PC-3 (cell line): ENCODE data around the gene HPF1. TPM values are rescaled to one million over a fixed set of nuclear protein-coding genes. Genes with fewer than 3 reads are reported as not detected.
A peak's percentile ranks its signal among the peaks of the same experiment; 100 is the strongest.
"Not testable (repeated sequence)": the region's sequence is repeated elsewhere in the genome, so short reads cannot be mapped to it uniquely, and the experiment has no call there.

ENCODE experiments used
- ATAC-seq: fragments of 200-7000 bp; cut with Tn5 transposase; 2 replicates; pipeline ENCODE4 v1.9.1; 2020; ENCODE audit warnings: mild to moderate bottlenecking, moderate library complexity
- BruUV-seq: library from RNA; stranded (reverse); fragments of 400-500 nt; replicated peaks from 2 replicates; lab custom pipeline; 2021; lab: Mats Ljungman, UMichigan
- CTCF ChIA-PET: fragments of 300-600 bp; sonication (Branson Sonifier 250); formaldehyde crosslinking; loops from one replicate; lab custom pipeline; 2022; ENCODE audit warnings: antibody characterized with exemption; lab: Charles Lee
- POLR2A ChIA-PET: fragments of 300-600 bp; sonication (Branson Sonifier 250); formaldehyde crosslinking; loops from one replicate; lab custom pipeline; 2022; ENCODE audit warnings: antibody characterized with exemption; ENCODE audit not compliant: unreplicated experiment; lab: Charles Lee
- DNase-seq: peaks from one replicate; pipeline ENCODE4 v3.0.0-alpha.2; 2015
- H2AFZ ChIP-seq: fragments of 300-600 bp; sonication (generic); 2 replicates; pipeline ENCODE4 v1.6.0; 2016; ENCODE audit warnings: antibody characterized with exemption, low read length
- H3F3A ChIP-seq: fragments of 300-600 bp; sonication (generic); one replicate; pipeline ENCODE4 v1.6.0; 2017; ENCODE audit warnings: antibody characterized with exemption, low read length, control low read depth, mild to moderate bottlenecking; ENCODE audit not compliant: unreplicated experiment
- H3K27ac ChIP-seq: fragments of 300-600 bp; sonication (generic); 2 replicates; pipeline ENCODE4 v1.5.1; 2016; ENCODE audit warnings: mild to moderate bottlenecking, low read length
- H3K27me3 ChIP-seq: fragments of 300-600 bp; sonication (generic); 2 replicates; pipeline ENCODE4 v1.6.1; 2016; ENCODE audit warnings: low read length, mixed read lengths
- H3K36me3 ChIP-seq: fragments of 300-600 bp; sonication (generic); 2 replicates; pipeline ENCODE4 v1.6.1; 2016; ENCODE audit warnings: low read depth, mixed run types, low read length, mixed read lengths
- H3K4me1 ChIP-seq: fragments of 300-600 bp; sonication (generic); 2 replicates; pipeline ENCODE4 v1.5.1; 2016; ENCODE audit warnings: low read length; ENCODE audit not compliant: insufficient read depth
- H3K4me2 ChIP-seq: fragments of 300-600 bp; sonication (generic); 2 replicates; pipeline ENCODE4 v1.6.0; 2016; ENCODE audit warnings: low read length
- H3K4me3 ChIP-seq: fragments of 300-600 bp; sonication (generic); 2 replicates; pipeline ENCODE4 v1.5.1; 2016; ENCODE audit warnings: mild to moderate bottlenecking, low read length, mixed read lengths
- H3K79me2 ChIP-seq: fragments of 300-600 bp; sonication (generic); 2 replicates; pipeline ENCODE4 v1.6.1; 2017; ENCODE audit warnings: low read length, mixed read lengths
- H3K9ac ChIP-seq: fragments of 300-600 bp; sonication (generic); 2 replicates; pipeline ENCODE4 v1.6.0; 2016; ENCODE audit warnings: mild to moderate bottlenecking, low read length
- H3K9me2 ChIP-seq: fragments of 300-600 bp; sonication (generic); replicated peaks from 2 replicates; pipeline ENCODE4 v1.6.1; 2016; ENCODE audit warnings: mixed run types, low read length, mixed read lengths
- H3K9me3 ChIP-seq: fragments of 300-600 bp; sonication (generic); 2 replicates; pipeline ENCODE4 v1.6.1; 2016; ENCODE audit warnings: low read length, mixed read lengths
- H4K20me1 ChIP-seq: fragments of 300-600 bp; sonication (generic); 2 replicates; pipeline ENCODE4 v1.6.1; 2016; ENCODE audit warnings: low read length, mixed read lengths
- EZH2 ChIP-seq: fragments of 300-600 bp; sonication (generic); IDR thresholded peaks from one replicate; pipeline ENCODE4 v1.6.1; 2017; ENCODE audit warnings: antibody characterized with exemption, mild to moderate bottlenecking, low read length; ENCODE audit not compliant: unreplicated experiment
- EZH2phosphoT487 ChIP-seq: fragments of 300-600 bp; sonication (generic); IDR thresholded peaks from 2 replicates; pipeline ENCODE4 v1.6.1; 2018; ENCODE audit warnings: mild to moderate bottlenecking, antibody characterized with exemption, low read length, borderline replicate concordance
- intact Hi-C: fragments of 100-400 bp; cut with micrococcal nuclease; formaldehyde crosslinking; loops from 2 replicates; pipeline ENCODE4 v1.9.0; 2023
- total RNA-seq: library from RNA; depleted of rRNA; stranded (reverse); fragments of >200 nt; gene quantifications from 2 replicates; pipeline ENCODE4 v1.2.3, GENCODE V29; 2014
- TF ChIP-seq, protein P1 (sequence below): fragments of 300-600 bp; sonication (generic); conservative IDR thresholded peaks from 2 replicates; pipeline ENCODE4 v1.5.1; 2017; ENCODE audit warnings: antibody characterized with exemption, low read depth, mild to moderate bottlenecking, low read length

Gene HPF1
- total RNA-seq, 1 experiment from 2014 or later, result 10.6 TPM

DNA sequence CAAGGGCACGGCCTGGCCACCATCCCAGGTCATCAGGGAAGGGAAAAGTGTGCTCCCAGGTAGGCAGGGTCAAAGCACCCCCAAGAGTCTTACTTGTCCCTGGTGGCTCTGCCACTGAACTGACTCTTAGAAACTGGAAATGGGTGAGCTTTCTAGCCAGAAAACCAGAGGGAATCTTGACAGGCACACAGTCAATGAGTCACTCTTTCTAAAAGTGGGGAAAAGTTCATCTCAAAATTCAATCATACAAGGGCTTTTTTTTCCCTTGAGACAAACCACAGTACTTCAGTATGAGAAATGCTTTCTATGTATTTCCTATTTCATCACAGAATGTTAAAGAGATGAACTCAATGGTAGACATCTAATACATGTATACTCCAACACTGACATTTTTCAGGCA lies 12.5 kb downstream of the HPF1 start:
- H3K9ac ChIP-seq, result no peak overlapping the region
- peaks cover 16% of the 10 kb centered on the region for H3K4me1 ChIP-seq
- 0 out of 2 replicates have a peak overlapping the region, but pooled peaks have one; percentile 39 for H3K4me2 ChIP-seq
- H3K9me2 ChIP-seq, result no peaks in the 10 kb centered on the region
- H3F3A ChIP-seq, result no peaks in the 10 kb centered on the region
- H3K27me3 ChIP-seq, result no peaks in the 10 kb centered on the region
- intact Hi-C loops, result no loop called here
- ATAC-seq, result peak; percentile 49
- H3K36me3 ChIP-seq, result no peaks in the 10 kb centered on the region
- H4K20me1 ChIP-seq, result no peaks in the 10 kb centered on the region
- H3K79me2 ChIP-seq, result no peaks in the 10 kb centered on the region
- ChIA-PET CTCF (no interaction called here), POLR2A (no interaction called here)
- TF ChIP-seq, protein P1, sequence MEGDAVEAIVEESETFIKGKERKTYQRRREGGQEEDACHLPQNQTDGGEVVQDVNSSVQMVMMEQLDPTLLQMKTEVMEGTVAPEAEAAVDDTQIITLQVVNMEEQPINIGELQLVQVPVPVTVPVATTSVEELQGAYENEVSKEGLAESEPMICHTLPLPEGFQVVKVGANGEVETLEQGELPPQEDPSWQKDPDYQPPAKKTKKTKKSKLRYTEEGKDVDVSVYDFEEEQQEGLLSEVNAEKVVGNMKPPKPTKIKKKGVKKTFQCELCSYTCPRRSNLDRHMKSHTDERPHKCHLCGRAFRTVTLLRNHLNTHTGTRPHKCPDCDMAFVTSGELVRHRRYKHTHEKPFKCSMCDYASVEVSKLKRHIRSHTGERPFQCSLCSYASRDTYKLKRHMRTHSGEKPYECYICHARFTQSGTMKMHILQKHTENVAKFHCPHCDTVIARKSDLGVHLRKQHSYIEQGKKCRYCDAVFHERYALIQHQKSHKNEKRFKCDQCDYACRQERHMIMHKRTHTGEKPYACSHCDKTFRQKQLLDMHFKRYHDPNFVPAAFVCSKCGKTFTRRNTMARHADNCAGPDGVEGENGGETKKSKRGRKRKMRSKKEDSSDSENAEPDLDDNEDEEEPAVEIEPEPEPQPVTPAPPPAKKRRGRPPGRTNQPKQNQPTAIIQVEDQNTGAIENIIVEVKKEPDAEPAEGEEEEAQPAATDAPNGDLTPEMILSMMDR, result no peak
- TF ChIP-seq EZH2 (no peak), EZH2phosphoT487 (no peak)
- H2AFZ ChIP-seq, result no peak overlapping the region
- no TSS peak for BruUV-seq
- no peak overlapping the region for H3K27ac ChIP-seq
- DNase-seq, result peak; percentile 24
- no peaks in the 10 kb centered on the region for H3K9me3 ChIP-seq
- H3K4me3 ChIP-seq, result no peak overlapping the region

DNA sequence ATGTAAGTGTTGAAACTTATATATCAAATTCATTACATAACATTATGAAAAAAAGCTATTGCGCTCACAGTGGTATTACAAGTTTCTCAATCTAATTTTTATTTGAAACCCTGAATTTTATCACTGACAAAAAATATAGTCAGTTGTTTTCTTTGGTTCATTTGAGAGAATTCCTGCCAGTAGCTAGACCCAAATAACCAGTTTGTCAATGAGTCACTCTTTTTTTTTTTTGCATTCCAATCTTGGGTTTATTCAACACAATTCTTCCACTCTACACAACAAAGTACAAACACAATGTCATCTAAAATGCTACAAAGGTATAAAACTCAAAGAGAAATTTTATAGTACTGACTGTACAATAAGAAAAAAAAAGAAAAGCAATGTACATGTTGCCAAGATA lies 13.1 kb downstream of the HPF1 start:
- H3K9me3 ChIP-seq, result no peaks in the 10 kb centered on the region
- H3K4me2 ChIP-seq, result no peak overlapping the region
- H3F3A ChIP-seq, result no peaks in the 10 kb centered on the region
- no peaks in the 10 kb centered on the region for H3K9me2 ChIP-seq
- ChIA-PET POLR2A (no interaction called here), CTCF (no interaction called here)
- H3K9ac ChIP-seq, result no peak overlapping the region
- TF ChIP-seq EZH2, result no peak
- TF ChIP-seq, protein P1, result no peak
- TF ChIP-seq EZH2phosphoT487, result no peak
- no peaks in the 10 kb centered on the region for H4K20me1 ChIP-seq
- H3K27ac ChIP-seq, result no peak overlapping the region
- no peak overlapping the region for H2AFZ ChIP-seq
- DNase-seq (peak; percentile 27), ATAC-seq (no peak)
- H3K4me1 ChIP-seq, result peaks cover 16% of the 10 kb centered on the region
- no peaks in the 10 kb centered on the region for H3K36me3 ChIP-seq
- no TSS peak for BruUV-seq
- no peaks in the 10 kb centered on the region for H3K27me3 ChIP-seq
- intact Hi-C loops, result no loop called here
- no peak overlapping the region for H3K4me3 ChIP-seq
- H3K79me2 ChIP-seq, result no peaks in the 10 kb centered on the region

DNA sequence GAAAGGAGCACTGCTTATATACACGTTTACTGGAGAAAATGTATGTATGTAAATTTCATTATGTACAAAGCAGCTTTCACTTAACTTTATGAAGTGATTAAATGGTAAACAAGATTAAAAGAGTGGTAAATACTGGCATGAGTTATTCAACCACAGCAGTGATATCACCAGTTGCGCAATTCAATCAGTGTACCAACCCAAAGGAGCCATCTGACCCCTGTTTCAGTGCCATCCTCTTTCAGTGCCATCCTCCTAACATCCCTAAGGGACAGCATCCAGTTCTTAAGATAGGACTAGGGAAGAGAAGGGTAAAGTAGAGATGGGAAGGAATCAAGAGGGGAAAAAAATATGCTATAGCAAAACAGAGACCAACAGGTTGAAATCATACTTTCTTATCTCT lies 16.2 kb downstream of the HPF1 start:
- H3K36me3 ChIP-seq, result no peaks in the 10 kb centered on the region
- H3K4me3 ChIP-seq, result no peak overlapping the region
- CTCF ChIA-PET, result no interaction called here
- H3K4me1 ChIP-seq, result peaks cover 16% of the 10 kb centered on the region
- no peaks in the 10 kb centered on the region for H4K20me1 ChIP-seq
- H3K27ac ChIP-seq, result no peak overlapping the region
- no peaks in the 10 kb centered on the region for H3K79me2 ChIP-seq
- POLR2A ChIA-PET, result no interaction called here
- no peaks in the 10 kb centered on the region for H3K9me2 ChIP-seq
- H3K27me3 ChIP-seq, result no peaks in the 10 kb centered on the region
- no peaks in the 10 kb centered on the region for H3K9me3 ChIP-seq
- no TSS peak for BruUV-seq
- TF ChIP-seq, protein P1, result no peak
- no peak for TF ChIP-seq EZH2phosphoT487
- TF ChIP-seq EZH2, result no peak
- no peak for ATAC-seq
- H2AFZ ChIP-seq, result no peak overlapping the region
- peak; percentile 3 for DNase-seq
- no peak overlapping the region for H3K4me2 ChIP-seq
- H3F3A ChIP-seq, result no peaks in the 10 kb centered on the region
- no peak overlapping the region for H3K9ac ChIP-seq
- intact Hi-C loops, result no loop called here

DNA sequence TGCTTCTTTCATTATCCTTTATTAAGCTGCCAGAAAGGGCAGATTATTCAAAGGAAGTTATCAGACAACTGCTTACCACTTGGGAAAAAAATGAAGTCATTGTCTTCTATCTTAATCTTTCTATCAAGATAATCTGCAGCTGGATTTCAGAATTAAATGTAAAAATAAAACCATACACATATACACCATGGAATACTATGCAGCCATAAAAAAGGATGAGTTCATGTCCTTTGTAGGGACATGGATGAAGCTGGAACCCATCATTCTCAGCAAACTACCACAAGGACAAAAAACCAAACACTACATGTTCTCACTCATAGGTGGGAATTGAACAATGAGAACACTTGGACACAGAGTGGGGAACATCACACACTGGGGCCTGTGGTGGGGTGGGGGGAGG lies 19.1 kb downstream of the HPF1 start:
- H4K20me1 ChIP-seq, DNase-seq, H3K4me1 ChIP-seq, H3K4me3 ChIP-seq, ATAC-seq, H2AFZ ChIP-seq, H3K36me3 ChIP-seq, intact Hi-C loops, BruUV-seq, H3K9ac ChIP-seq, H3F3A ChIP-seq, POLR2A ChIA-PET, H3K9me2 ChIP-seq, H3K4me2 ChIP-seq, H3K27ac ChIP-seq, H3K79me2 ChIP-seq, H3K27me3 ChIP-seq, H3K9me3 ChIP-seq: not testable (repeated sequence)
- CTCF ChIA-PET, result interaction anchor here (0.7 kb wide), 1 partner anchor 126 kb away, joined by 3 read pairs; the partner anchor contains the start of gene NEK1
